Stimulated activated CD8-positive, alpha-beta memory T cell treated with anti-CD3 and anti-CD28 coated beads, Interleukin-2, amount 100 ng/mL, for 1 hour (primary cell): ENCODE measurements around the gene CIBAR2.
"Not testable (repeated sequence)": the region's sequence is repeated elsewhere in the genome, so short reads cannot be mapped to it uniquely, and the experiment has no call there.

Experiments used
- DNase-seq, 2 donors: peaks; one replicate each; pipeline ENCODE4 v3.0.0-alpha.2; 2020; ENCODE audit warnings: low read depth in 2 of 2

Gene CIBAR2

DNA sequence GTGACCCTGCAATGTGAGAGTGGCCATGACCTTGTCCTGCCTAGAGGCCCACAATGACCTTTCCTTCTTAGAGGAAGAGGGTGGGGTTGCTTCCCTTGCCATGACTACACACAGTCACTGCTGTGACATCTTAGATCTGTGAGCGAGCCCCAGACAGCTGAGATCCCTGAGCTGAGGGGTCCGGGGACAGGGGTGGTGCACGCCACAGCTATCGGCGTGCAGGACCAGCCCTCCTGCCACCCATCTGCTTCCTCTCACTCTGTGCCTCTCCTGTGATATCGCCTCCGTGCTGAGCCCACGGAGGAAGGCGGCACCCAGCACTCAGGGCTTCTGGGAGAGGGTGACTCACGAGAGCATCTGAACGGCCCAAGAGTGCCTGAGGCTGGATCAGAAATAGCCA is 49.4 kb downstream of the CIBAR2 start:
- no peak for DNase-seq

DNA sequence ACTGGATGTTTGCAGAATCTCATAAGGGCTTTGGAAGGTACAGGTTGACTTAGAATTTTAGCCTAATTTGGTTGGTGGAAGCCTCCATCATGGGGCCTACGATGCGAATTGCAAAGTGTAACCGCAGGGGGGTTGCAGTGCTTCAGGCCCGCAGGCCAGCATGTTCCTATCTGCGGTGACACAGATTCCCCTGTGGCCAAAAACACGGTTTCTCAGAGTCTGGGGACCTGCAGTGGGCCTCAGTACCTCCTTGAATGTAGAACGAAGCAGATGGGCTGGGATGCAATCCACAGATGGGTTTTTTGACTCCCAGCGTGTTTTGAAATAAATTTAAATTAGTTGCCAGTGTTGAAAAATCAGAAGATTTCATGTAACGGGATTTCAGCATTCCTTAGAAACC is 49.9 kb downstream of the CIBAR2 start:
- DNase-seq: no peak

DNA sequence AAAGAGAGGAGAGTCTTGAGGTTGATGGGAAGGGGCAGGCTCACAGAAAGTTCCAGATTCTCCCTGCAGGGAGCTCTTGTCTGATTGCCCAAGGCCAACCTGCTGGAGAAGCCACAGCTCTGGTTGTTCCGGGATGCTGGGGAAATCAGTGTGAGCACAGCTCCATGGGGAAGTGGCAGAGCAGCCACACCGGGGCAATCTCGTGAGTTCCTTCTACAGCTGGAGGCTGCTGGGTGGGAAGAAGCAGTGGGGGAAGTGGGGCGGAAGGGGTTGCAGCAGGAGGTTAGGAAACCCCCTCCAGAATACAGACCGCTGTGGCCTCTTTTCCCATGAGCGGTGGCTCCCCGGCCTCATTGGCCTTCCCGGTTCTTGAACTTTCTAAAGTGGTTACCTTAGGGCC is 50.7 kb downstream of the CIBAR2 start:
- no peak for DNase-seq

DNA sequence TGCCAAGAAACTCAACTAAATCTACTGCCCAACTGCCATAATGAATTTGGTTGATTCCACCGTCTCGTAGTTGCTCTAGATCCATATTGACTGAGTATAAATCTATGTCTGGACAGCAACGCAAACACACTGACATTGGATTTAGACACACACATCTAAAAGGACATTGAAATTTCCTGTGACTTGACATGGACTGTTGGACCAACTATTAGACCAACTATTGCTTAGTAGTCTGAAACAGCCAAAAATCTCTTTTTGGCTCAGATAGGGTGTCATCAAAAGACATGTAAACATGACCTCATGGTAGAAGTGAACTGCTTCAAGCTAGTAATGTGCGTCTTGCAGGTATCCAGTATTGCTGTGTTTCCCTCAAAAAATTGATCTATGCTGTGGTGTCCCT is 53.4 kb downstream of the CIBAR2 start:
- no peak for DNase-seq

DNA sequence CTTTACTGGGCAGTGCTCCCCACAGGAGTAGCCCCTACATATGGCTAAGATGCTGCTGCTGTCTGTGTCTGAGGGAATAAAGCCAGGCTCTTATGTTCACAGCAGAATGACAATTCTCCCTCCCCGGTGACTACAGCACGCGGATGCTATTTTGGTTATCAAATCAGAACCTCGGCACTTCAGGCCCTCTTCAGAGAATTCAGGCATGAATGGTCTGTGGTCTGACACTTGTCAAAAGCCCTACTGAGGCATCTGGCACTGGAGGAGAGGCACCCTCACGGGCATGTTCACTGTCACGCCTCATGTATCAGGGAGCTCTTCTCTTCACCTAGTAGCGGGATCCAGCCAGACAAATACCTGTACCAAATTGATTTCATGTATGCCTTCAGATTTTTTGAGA is 54.3 kb downstream of the CIBAR2 start:
- no peak for DNase-seq

DNA sequence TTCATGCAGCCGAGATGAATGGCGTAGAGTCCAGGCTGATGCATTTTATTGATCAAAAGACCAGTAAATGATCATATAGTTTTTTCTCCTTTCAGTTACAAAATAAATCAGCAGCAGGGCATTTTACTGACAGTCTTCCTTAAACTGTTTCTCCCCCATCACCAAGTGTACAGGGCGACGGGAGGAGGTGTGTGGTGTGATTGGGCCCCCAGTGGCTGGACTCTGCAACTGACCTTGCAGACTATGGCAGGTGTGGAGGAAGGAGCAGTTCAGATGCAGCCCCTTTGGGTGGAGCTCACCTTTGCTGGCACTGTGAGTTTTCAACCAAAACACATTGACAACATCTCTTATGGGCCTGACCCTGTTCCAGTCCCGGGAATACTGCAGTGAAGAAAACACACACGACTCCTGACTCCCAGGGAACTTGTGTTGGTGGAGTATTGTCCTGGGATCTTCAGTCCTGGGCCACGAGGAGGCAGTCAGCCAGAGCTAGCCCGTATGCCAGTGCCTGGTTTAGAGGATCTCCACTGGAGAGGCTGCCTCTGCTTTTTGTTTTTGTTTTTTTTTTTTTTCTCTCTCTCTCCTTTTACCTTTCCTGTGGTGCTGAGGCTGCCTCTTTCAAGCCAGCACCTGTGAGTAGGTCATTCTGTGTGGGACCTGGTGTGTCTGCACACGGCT is 54.9 kb downstream of the CIBAR2 start:
- DNase-seq: no peak

DNA sequence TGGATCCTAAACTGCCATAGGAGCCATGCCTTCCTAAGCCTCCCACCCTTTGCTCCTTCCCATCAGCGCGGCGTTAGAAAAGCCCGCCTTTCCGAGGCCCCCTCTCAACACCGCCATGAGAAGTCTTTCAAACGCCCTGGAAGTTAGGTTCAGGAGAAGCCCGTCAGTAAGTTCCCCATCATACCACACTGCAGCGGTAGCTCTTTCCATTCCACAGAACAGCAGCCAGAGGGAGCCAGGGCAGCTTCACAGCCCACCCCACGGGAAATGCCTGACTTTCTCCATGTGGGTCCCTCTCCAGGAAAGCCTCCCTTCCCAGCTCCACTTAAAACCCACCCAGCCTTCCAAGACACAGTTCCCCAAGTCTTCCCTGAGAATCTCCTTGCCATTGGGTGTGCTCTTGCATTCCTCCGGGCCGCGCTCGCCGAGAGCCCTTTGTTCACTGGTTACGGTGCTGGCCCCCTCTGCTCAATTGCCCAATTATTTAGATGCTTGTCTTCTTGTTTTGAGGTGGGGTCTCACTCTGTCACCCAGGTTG is 56.0 kb downstream of the CIBAR2 start:
- no peak for DNase-seq

DNA sequence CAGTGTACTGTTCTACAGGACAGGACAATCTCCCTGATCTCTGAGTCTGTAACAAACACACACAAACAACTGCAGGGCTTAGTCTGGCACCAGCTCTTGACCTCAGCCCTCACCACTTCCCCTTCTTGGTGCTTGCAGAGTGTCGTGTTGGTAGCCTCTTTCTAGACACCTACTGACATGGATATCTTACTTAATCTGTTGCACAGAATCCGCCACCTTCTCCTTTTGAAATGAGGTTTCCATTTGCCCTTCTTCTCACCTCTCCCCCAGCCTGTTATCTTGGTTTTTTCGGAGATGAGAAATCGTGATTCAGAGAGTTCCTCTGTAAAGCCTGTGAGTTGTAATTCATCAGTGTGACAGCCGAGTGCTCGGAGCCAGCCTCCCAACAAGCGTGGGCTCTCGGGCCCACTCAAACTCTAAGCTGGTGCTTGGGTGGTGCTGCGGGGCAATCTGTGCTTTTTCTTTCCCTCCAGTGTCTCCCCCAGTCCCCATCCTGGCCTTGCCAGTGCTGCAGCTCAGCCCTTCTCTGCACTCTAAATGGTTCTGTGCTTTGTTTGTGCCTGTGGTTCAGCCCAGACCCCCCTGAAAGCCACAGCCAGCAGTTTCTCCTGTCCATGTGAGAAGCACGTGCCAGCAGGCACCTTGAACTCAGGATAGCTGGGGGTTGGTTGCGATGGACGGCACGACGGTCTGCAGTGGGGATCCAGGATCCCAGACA is 56.6 kb downstream of the CIBAR2 start:
- peak; percentile 44 to 45 for DNase-seq

- DNase-seq: no peak
Measured at GRCh38 chr16:85054948-85055492, 57.3 kb downstream of the CIBAR2 start.

- not testable (repeated sequence) for DNase-seq
Measured at GRCh38 chr16:85054321-85054720, 58.0 kb downstream of the CIBAR2 start.

DNA sequence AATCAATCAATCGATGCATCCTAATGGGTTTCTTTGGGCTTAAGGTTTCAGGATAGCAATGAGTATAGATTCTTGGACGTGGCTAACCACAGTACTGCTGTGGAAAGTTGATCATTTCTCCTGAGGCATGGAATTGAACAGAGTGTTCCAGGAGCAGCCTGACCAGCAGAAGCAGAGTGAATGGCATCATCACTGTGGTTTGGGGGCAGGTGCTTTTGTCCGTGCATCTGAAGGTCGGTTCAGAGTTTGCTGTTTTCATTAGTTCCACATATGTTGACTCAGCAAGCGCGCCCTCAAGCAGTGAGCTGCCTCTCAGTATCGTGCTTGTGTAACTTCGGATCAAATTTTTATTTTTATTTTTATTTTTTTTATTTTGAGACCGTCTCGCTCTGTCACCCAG is 59.7 kb downstream of the CIBAR2 start:
- no peak for DNase-seq

GRCh38 chr16:85051683-85052082 is 60.6 kb downstream of the CIBAR2 start:
- no peak for DNase-seq

DNA sequence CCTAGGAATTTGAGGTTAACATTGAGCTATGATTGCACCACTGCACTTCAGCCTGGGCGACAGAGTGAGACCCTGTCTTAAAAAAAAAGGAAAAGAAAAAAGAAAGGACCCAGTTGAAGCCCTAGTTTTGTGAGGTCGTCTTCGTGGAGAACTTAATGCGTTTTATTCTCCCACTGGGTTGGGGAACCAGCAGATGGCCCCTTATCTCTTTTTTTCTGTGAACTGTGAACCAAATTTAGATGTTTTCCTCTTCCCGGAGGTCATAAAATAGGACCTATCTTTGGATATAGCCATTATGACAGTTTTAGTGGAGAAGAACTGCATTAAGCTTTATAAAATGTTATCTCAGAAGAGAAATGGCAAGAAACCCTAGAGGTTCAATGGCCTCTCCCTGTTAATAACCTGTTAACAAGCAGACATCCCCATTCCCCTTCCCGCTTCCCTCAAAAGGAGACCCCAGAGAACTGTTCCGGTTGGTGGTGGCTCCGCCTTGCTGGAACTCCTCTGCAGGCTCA is 61.1 kb downstream of the CIBAR2 start:
- no peak for DNase-seq

DNA sequence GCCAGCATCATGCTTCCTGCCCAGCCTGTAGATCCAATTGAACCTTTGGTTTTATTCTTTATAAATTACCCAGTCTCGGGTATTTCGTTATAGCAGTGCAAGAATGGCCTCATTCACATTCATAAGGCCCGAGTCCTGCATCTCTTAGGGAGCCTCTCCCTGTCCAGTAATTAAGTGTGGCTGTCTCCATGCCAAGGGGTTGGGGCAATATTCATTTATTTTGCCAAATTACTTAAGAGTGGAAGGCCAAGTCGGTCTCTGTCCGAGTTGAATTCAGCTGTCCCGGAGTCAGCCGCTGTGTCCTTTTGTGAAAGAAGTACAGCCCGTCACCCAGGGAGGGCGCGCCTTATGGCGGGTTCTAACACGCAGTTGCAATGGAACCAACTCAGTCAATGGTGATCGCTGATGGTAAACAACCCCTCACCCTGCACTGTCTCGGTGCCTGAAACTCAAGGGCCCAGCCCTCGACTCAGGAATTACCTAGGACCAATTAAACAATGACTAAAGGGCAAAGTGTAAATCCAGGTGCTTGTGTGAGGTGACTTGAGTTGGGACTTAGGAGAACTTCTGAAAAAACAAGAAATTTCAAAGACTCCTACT is 62.5 kb downstream of the CIBAR2 start:
- DNase-seq: no peak

DNA sequence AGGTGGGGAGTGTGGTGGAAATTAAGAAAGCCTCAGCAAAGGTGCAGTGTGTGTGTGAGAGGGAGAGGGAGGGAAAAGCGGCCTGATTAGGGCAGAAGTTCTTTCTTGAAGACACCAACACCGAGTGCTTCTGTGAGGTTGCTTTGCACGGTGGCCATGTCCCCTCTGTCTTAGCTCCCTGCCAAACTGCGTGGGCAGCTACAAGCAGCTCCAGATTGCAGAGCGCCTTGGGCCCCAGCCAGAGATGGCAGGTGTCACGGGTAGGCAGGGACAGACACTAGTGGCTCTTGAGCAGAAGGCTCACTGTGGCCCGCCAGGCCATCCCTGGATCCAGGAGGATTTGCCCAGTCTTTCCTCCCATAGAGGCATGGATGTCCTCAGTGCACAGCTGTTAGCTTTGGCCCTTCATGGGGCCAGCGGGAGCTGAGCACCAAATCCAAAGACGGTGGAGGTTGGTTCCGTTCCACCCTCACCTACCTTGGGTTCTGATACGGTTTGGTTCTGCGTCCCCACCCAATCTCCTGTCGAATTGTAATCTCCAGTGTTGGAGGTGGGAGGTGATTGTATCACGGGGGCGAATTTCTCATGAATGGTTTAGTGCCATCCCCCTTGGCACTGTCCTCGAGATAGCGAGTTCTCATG is 63.2 kb downstream of the CIBAR2 start:
- DNase-seq: no peak
